K562 (cell line): ENCODE results near the gene HOXB8. TPM values are rescaled to one million over a fixed set of nuclear protein-coding genes. Genes with fewer than 3 reads are reported as not detected.

Experiments
- POLR2H ChIP-seq: IDR thresholded peaks from 2 replicates; pipeline ENCODE4 v1.6.1; 2016; ENCODE audit warnings: missing genetic modification characterization, low read depth, mild to moderate bottlenecking, control low read depth, missing compliant biosample characterization, moderate library complexity
- SMARCA4 ChIP-seq: fragments of 450-650 bp; IDR thresholded peaks from 2 replicates; pipeline ENCODE4 v1.6.1; 2016
- TEAD1 ChIP-seq, 2 experiments: fragments of 450-650 bp in 1 of 2; sonication (generic) in 1 of 2; formaldehyde crosslinking; IDR thresholded peaks; 2 replicates each; pipeline versions ENCODE4 v1.4.0 to v1.8.0; 2020 to 2022; ENCODE audit warnings: mild to moderate bottlenecking in 2 of 2, missing genetic modification reagents in 1 of 2
- ZBED1 ChIP-seq: IDR thresholded peaks from 2 replicates; pipeline ENCODE4 v1.6.1; 2014
- ZNF165 ChIP-seq: fragments of 250-450 bp; sonication (Bioruptor Pico); IDR thresholded peaks from 2 replicates; pipeline ENCODE4 v1.4.0; 2020; ENCODE audit warnings: borderline replicate concordance
- polyA plus RNA-seq, 8 experiments: library from polyadenylated mRNA; depleted of rRNA in 4 of 8; stranded (reverse) in 5 of 8; unstranded in 3 of 8; fragments of >200 nt; fragmentation: Nextera tagmentation in 2 of 8; fragmentation: Illumina TruSeq in 1 of 8; extraction: Ambion mirVana in 2 of 8; extraction: Trizol in 1 of 8; gene quantifications; 2 replicates each; pipeline versions ENCODE4 v1.2.1 to v1.2.3, GENCODE V29; 2011 to 2014; ENCODE audit warnings: inconsistent platforms in 1 of 8, missing spikeins in 1 of 8
- total RNA-seq, 7 experiments: library from RNA; depleted of rRNA in 6 of 7; stranded (reverse); fragments of >200 nt in 6 of 7; fragmentation: Illumina TruSeq in 2 of 7; extraction: Trizol in 2 of 7; gene quantifications; 2 replicates each; pipeline versions ENCODE4 v1.2.1 to v1.2.3, GENCODE V29; 2011 to 2021; ENCODE audit warnings: low replicate concordance in 1 of 7
- TF ChIP-seq, protein P1 (sequence below): IDR thresholded peaks from 3 replicates; pipeline ENCODE4 v1.6.1; 2011; ENCODE audit warnings: borderline replicate concordance, mild to moderate bottlenecking, moderate library complexity; ENCODE audit not compliant: insufficient read length; ENCODE audit errors: extremely low read depth
- TF ChIP-seq, protein P2 (sequence below): fragments of 450-650 bp; formaldehyde crosslinking; conservative IDR thresholded peaks from 2 replicates; pipeline ENCODE4 v1.4.0; 2022; ENCODE audit warnings: mild to moderate bottlenecking, missing genetic modification characterization
- TF ChIP-seq, protein P3 (sequence below): fragments of 450-650 bp; formaldehyde crosslinking; IDR thresholded peaks from 2 replicates; pipeline ENCODE4 v1.4.0; 2022; ENCODE audit warnings: missing genetic modification characterization
- TF ChIP-seq, protein P4 (sequence below): sonication (generic); formaldehyde crosslinking; IDR thresholded peaks from 2 replicates; pipeline ENCODE4 v1.8.1; 2023; ENCODE audit warnings: mild to moderate bottlenecking, missing genetic modification reagents

Gene HOXB8
- total and polyA plus RNA-seq, 9 of the 15 experiments (the other 6 are each of a cell fraction or from before 2014, with no cell fraction given) = 0.52 to 23.8 (median 3.6) TPM

- TF ChIP-seq POLR2H (tag) (no peak), TEAD1 (CRISPR knock-in tag; IDR thresholded peaks at IDR 0.05) (no peak), SMARCA4 (no peak), ZBED1 (no peak), ZNF165 (no peak)
- TF ChIP-seq, protein P1, sequence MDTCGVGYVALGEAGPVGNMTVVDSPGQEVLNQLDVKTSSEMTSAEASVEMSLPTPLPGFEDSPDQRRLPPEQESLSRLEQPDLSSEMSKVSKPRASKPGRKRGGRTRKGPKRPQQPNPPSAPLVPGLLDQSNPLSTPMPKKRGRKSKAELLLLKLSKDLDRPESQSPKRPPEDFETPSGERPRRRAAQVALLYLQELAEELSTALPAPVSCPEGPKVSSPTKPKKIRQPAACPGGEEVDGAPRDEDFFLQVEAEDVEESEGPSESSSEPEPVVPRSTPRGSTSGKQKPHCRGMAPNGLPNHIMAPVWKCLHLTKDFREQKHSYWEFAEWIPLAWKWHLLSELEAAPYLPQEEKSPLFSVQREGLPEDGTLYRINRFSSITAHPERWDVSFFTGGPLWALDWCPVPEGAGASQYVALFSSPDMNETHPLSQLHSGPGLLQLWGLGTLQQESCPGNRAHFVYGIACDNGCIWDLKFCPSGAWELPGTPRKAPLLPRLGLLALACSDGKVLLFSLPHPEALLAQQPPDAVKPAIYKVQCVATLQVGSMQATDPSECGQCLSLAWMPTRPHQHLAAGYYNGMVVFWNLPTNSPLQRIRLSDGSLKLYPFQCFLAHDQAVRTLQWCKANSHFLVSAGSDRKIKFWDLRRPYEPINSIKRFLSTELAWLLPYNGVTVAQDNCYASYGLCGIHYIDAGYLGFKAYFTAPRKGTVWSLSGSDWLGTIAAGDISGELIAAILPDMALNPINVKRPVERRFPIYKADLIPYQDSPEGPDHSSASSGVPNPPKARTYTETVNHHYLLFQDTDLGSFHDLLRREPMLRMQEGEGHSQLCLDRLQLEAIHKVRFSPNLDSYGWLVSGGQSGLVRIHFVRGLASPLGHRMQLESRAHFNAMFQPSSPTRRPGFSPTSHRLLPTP = no peak
- TF ChIP-seq, protein P2, sequence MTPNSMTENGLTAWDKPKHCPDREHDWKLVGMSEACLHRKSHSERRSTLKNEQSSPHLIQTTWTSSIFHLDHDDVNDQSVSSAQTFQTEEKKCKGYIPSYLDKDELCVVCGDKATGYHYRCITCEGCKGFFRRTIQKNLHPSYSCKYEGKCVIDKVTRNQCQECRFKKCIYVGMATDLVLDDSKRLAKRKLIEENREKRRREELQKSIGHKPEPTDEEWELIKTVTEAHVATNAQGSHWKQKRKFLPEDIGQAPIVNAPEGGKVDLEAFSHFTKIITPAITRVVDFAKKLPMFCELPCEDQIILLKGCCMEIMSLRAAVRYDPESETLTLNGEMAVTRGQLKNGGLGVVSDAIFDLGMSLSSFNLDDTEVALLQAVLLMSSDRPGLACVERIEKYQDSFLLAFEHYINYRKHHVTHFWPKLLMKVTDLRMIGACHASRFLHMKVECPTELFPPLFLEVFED (CRISPR knock-in tag) = no peak
- TF ChIP-seq, protein P3, sequence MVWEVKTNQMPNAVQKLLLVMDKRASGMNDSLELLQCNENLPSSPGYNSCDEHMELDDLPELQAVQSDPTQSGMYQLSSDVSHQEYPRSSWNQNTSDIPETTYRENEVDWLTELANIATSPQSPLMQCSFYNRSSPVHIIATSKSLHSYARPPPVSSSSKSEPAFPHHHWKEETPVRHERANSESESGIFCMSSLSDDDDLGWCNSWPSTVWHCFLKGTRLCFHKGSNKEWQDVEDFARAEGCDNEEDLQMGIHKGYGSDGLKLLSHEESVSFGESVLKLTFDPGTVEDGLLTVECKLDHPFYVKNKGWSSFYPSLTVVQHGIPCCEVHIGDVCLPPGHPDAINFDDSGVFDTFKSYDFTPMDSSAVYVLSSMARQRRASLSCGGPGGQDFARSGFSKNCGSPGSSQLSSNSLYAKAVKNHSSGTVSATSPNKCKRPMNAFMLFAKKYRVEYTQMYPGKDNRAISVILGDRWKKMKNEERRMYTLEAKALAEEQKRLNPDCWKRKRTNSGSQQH (CRISPR knock-in tag) = no peak
- TF ChIP-seq, protein P4, sequence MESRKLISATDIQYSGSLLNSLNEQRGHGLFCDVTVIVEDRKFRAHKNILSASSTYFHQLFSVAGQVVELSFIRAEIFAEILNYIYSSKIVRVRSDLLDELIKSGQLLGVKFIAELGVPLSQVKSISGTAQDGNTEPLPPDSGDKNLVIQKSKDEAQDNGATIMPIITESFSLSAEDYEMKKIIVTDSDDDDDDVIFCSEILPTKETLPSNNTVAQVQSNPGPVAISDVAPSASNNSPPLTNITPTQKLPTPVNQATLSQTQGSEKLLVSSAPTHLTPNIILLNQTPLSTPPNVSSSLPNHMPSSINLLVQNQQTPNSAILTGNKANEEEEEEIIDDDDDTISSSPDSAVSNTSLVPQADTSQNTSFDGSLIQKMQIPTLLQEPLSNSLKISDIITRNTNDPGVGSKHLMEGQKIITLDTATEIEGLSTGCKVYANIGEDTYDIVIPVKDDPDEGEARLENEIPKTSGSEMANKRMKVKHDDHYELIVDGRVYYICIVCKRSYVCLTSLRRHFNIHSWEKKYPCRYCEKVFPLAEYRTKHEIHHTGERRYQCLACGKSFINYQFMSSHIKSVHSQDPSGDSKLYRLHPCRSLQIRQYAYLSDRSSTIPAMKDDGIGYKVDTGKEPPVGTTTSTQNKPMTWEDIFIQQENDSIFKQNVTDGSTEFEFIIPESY (CRISPR knock-in tag) = no peak
Measured at GRCh38 chr17:48630009-48630924, 15.2 kb upstream of the HOXB8 start (continued).
